Measurements from ENCODE around the gene BRD3. TPM values are rescaled to one million over a fixed set of nuclear protein-coding genes. Genes with fewer than 3 reads are reported as not detected.
A peak's percentile ranks its signal among the peaks of the same experiment; 100 is the strongest.

BRD3 gene
- total RNA-seq, 1 experiment from 2014 or later: 25.6 TPM

GRCh38 chr9:133995012-133995896, 72.6 kb downstream of the BRD3 start:
- H3K27ac Mint-ChIP-seq (ENCODE audit: low read depth, unreplicated experiment): no peak overlapping the region

DNA sequence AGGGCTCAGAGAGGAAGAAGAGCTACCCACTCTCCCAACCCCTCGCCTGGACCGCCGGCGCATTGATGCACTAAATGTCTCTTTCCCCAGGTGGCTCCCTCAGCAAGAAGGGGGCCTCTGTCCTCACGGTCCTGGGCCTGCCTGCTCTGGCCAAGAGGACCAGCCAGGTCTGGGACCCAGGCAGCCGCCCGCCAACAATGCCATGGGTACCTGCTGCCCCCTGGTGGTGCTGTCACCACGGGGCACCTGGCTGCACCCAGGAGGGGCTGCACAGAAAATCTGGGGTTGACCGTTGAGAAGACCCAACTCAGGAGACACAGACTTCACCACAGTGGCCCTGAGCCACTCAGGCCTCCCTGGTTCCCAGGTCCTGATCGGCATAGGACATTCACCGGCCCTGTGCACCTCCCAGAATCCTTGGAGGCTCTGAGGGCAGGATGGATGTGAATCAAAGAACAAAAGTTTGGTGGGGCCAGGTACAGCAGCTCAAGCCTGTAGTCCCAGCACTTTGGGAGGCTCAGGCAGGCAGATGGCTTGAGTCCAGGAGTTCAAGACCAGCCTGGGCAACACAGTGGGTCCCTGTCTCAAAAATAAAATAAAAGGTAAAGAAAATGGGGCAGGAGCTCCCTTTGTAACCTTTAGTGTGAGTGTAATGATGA, 73.3 kb downstream of the BRD3 start:
- CTCF ChIA-PET: interaction anchor here (0.7 to 3.9 kb wide), 48 partner anchors 11 to 1489 kb away, joined by 3 to 136 read pairs (median 4); partner anchors contain the start of gene BRD3OS
- POLR2A ChIA-PET: interaction anchor here (0.7 to 2.0 kb wide), 5 partner anchors 26 to 424 kb away, joined by 3 to 16 read pairs (median 5); no protein-coding TSS in a partner anchor
- H3K4me1 Mint-ChIP-seq (ENCODE audit: insufficient read depth, unreplicated experiment): no peaks in the 10 kb centered on the region
- BruUV-seq (replicated peaks): no TSS peak
- peak overlapping the region; percentile 29 for H3K4me3 Mint-ChIP-seq (ENCODE audit: unreplicated experiment)
- H3K9me3 Mint-ChIP-seq (ENCODE audit: unreplicated experiment): no peaks in the 10 kb centered on the region
- H3K27ac Mint-ChIP-seq (ENCODE audit: low read depth, unreplicated experiment): no peak overlapping the region
- no peaks in the 10 kb centered on the region for H3K36me3 Mint-ChIP-seq (ENCODE audit: insufficient read depth, unreplicated experiment)
- TF ChIP-seq, protein P1, sequence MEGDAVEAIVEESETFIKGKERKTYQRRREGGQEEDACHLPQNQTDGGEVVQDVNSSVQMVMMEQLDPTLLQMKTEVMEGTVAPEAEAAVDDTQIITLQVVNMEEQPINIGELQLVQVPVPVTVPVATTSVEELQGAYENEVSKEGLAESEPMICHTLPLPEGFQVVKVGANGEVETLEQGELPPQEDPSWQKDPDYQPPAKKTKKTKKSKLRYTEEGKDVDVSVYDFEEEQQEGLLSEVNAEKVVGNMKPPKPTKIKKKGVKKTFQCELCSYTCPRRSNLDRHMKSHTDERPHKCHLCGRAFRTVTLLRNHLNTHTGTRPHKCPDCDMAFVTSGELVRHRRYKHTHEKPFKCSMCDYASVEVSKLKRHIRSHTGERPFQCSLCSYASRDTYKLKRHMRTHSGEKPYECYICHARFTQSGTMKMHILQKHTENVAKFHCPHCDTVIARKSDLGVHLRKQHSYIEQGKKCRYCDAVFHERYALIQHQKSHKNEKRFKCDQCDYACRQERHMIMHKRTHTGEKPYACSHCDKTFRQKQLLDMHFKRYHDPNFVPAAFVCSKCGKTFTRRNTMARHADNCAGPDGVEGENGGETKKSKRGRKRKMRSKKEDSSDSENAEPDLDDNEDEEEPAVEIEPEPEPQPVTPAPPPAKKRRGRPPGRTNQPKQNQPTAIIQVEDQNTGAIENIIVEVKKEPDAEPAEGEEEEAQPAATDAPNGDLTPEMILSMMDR (IDR thresholded peaks at IDR 0.05; ENCODE audit: unreplicated experiment): peak; percentile 97
- no peaks in the 10 kb centered on the region for H3K27me3 Mint-ChIP-seq (ENCODE audit: insufficient read depth, unreplicated experiment)
- peak; percentile 76 for DNase-seq (ENCODE audit: unreplicated experiment)
- intact Hi-C loops (cut with micrococcal nuclease): loop anchor here (1.0 kb wide), 3 partner anchors 105 to 212 kb away; no protein-coding TSS in a partner anchor

More at GRCh38 chr9:133995012-133995896, 72.6 kb downstream of the BRD3 start:
- H3K9me3 Mint-ChIP-seq (ENCODE audit: unreplicated experiment): no peaks in the 10 kb centered on the region
- no peaks in the 10 kb centered on the region for H3K27me3 Mint-ChIP-seq (ENCODE audit: insufficient read depth, unreplicated experiment)
- TF ChIP-seq, protein P1 (IDR thresholded peaks at IDR 0.05; ENCODE audit: unreplicated experiment): peak; percentile 20
- CTCF ChIA-PET: interaction anchor here (0.5 to 3.9 kb wide), 30 partner anchors 11 to 1488 kb away, joined by 3 to 136 read pairs (median 4); no protein-coding TSS in a partner anchor
- DNase-seq (ENCODE audit: unreplicated experiment): peak; percentile 36
- no peaks in the 10 kb centered on the region for H3K4me1 Mint-ChIP-seq (ENCODE audit: insufficient read depth, unreplicated experiment)
- no peak overlapping the region for H3K4me3 Mint-ChIP-seq (ENCODE audit: unreplicated experiment)
- BruUV-seq (replicated peaks): no TSS peak
- intact Hi-C loops (cut with micrococcal nuclease): loop anchor here (1.0 kb wide), 1 partner anchor 104 kb away; no protein-coding TSS in a partner anchor
- no peaks in the 10 kb centered on the region for H3K36me3 Mint-ChIP-seq (ENCODE audit: insufficient read depth, unreplicated experiment)
- POLR2A ChIA-PET: interaction anchor here (0.6 to 0.7 kb wide), 2 partner anchors 213 to 424 kb away, joined by 3 read pairs; no protein-coding TSS in a partner anchor

DNA sequence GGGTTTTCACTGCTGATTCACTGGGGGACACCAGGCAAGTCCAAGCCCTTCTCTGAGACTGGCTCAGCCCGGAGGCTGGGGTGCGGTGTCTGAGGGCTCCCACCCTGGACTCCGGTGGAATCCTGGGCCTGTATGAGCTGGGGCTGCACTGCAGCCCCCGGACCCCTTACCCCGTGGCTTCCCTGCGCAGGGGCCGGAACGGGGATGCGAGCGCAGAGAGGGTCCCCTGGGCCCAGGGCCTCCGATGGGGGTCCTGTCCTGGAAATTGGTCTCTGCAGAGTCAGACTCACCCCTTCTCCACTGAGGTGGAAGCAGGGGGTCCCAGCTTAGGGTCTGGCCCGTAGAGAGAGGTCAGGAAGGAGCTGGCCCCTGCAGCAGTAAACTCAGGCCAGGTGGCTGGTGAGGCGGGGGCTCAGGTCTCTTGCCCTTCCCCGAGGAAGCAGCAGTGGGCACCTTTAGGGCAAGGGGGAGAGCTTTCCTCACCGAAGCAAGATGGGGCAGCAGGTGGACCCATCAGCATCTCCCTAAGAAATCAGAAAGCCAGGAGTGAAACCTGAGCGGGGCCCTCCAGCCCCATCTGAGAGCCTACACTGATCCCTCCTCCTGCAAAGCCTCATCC, 74.1 kb downstream of the BRD3 start:
- no peak overlapping the region for H3K27ac Mint-ChIP-seq (ENCODE audit: low read depth, unreplicated experiment)
- no peaks in the 10 kb centered on the region for H3K27me3 Mint-ChIP-seq (ENCODE audit: insufficient read depth, unreplicated experiment)
- BruUV-seq (replicated peaks): no TSS peak
- H3K4me3 Mint-ChIP-seq (ENCODE audit: unreplicated experiment): peak overlapping the region; percentile 85
- no peaks in the 10 kb centered on the region for H3K9me3 Mint-ChIP-seq (ENCODE audit: unreplicated experiment)
- no peak for DNase-seq (ENCODE audit: unreplicated experiment)
- ChIA-PET CTCF (interaction anchor here (0.7 to 3.9 kb wide), 42 partner anchors 11 to 664 kb away, joined by 3 to 136 read pairs (median 4); partner anchors contain the start of gene BRD3OS), POLR2A (interaction anchor here (0.6 to 2.0 kb wide), 8 partner anchors 27 to 1158 kb away, joined by 3 to 16 read pairs (median 5); no protein-coding TSS in a partner anchor)
- TF ChIP-seq, protein P1 (IDR thresholded peaks at IDR 0.05; ENCODE audit: unreplicated experiment): no peak
- no peaks in the 10 kb centered on the region for H3K4me1 Mint-ChIP-seq (ENCODE audit: insufficient read depth, unreplicated experiment)
- intact Hi-C loops (cut with micrococcal nuclease): loop anchor here (1.0 kb wide), 4 partner anchors 49 to 211 kb away; no protein-coding TSS in a partner anchor
- H3K36me3 Mint-ChIP-seq (ENCODE audit: insufficient read depth, unreplicated experiment): no peaks in the 10 kb centered on the region
